H9 (cell line): ENCODE results near the gene LAMA3. TPM values are rescaled to one million over a fixed set of nuclear protein-coding genes. Genes with fewer than 3 reads are reported as not detected.

Experiments
- DNase-seq: peaks from one replicate; pipeline ENCODE4 v3.0.0-alpha.2; 2017
- H2AFZ ChIP-seq: one replicate; pipeline ENCODE4 v1.6.1; 2013; ENCODE audit warnings: mild to moderate bottlenecking, low read length, control low read depth, moderate library complexity
- H2AK5ac ChIP-seq: 2 replicates; pipeline ENCODE4 v1.6.1; 2013; ENCODE audit warnings: low read length, control low read depth, mixed read lengths; ENCODE audit not compliant: insufficient read length
- H2BK120ac ChIP-seq: one replicate; pipeline ENCODE4 v1.6.1; 2013; ENCODE audit warnings: low read depth, mild to moderate bottlenecking, low read length, control low read depth, inconsistent platforms; ENCODE audit not compliant: poor library complexity, severe bottlenecking
- H2BK12ac ChIP-seq: 2 replicates; pipeline ENCODE4 v1.6.1; 2013; ENCODE audit warnings: low read length, control low read depth, mixed read lengths, low read depth; ENCODE audit not compliant: insufficient read length
- H2BK15ac ChIP-seq: 2 replicates; pipeline ENCODE4 v1.6.1; 2013; ENCODE audit warnings: low read depth, low read length, control low read depth
- H2BK20ac ChIP-seq: one replicate; pipeline ENCODE4 v1.6.1; 2013; ENCODE audit warnings: low read depth, mild to moderate bottlenecking, low read length, control low read depth, inconsistent platforms; ENCODE audit not compliant: poor library complexity, severe bottlenecking
- H2BK5ac ChIP-seq: 2 replicates; pipeline ENCODE4 v1.6.1; 2013; ENCODE audit warnings: low read length, control low read depth, mixed read lengths; ENCODE audit not compliant: insufficient read length
- H3K14ac ChIP-seq: 2 replicates; pipeline ENCODE4 v1.6.1; 2013; ENCODE audit warnings: low read length, control low read depth; ENCODE audit not compliant: insufficient read depth
- H3K18ac ChIP-seq: 2 replicates; pipeline ENCODE4 v1.6.1; 2013; ENCODE audit warnings: low read depth, mild to moderate bottlenecking, mixed read lengths, low read length, control low read depth; ENCODE audit not compliant: insufficient read length
- H3K23ac ChIP-seq: 2 replicates; pipeline ENCODE4 v1.6.1; 2013; ENCODE audit warnings: low read length, control low read depth, mixed read lengths, low read depth; ENCODE audit not compliant: insufficient read length
- H3K23me2 ChIP-seq: 2 replicates; pipeline ENCODE4 v1.6.1; 2013; ENCODE audit warnings: low read depth, mild to moderate bottlenecking, mixed read lengths, low read length, control low read depth; ENCODE audit not compliant: insufficient read length, poor library complexity, severe bottlenecking
- H3K27ac ChIP-seq: 2 replicates; pipeline ENCODE4 v1.5.1; 2013; ENCODE audit warnings: low read length, control low read depth, mixed read lengths, low read depth; ENCODE audit not compliant: insufficient read length
- H3K27me3 ChIP-seq: 2 replicates; pipeline ENCODE4 v1.6.1; 2013; ENCODE audit warnings: low read length, control low read depth, inconsistent platforms; ENCODE audit not compliant: insufficient read depth
- H3K4ac ChIP-seq: 2 replicates; pipeline ENCODE4 v1.6.1; 2013; ENCODE audit warnings: low read depth, mild to moderate bottlenecking, control low read depth, inconsistent platforms, low read length, moderate library complexity
- H3K4me1 ChIP-seq: 2 replicates; pipeline ENCODE4 v1.6.1; 2013; ENCODE audit warnings: low read length, control low read depth, inconsistent platforms; ENCODE audit not compliant: insufficient read depth
- H3K4me2 ChIP-seq: 2 replicates; pipeline ENCODE4 v1.6.1; 2013; ENCODE audit warnings: low read length, control low read depth, mixed read lengths; ENCODE audit not compliant: insufficient read length, insufficient read depth
- H3K56ac ChIP-seq: 2 replicates; pipeline ENCODE4 v1.6.1; 2013; ENCODE audit warnings: low read depth, mild to moderate bottlenecking, mixed read lengths, low read length, control low read depth; ENCODE audit not compliant: insufficient read length
- H3K79me1 ChIP-seq: 2 replicates; pipeline ENCODE4 v1.6.1; 2013; ENCODE audit warnings: low read depth, mild to moderate bottlenecking, moderate library complexity, low read length, control low read depth, inconsistent platforms; ENCODE audit not compliant: insufficient read depth, poor library complexity, severe bottlenecking
- H3K79me2 ChIP-seq: 2 replicates; pipeline ENCODE4 v1.6.1; 2013; ENCODE audit warnings: low read length, control low read depth, inconsistent platforms; ENCODE audit not compliant: insufficient read depth
- H3K9ac ChIP-seq: 2 replicates; pipeline ENCODE4 v1.6.1; 2013; ENCODE audit warnings: low read length, control low read depth, mixed read lengths; ENCODE audit not compliant: insufficient read length; ENCODE audit errors: extremely low read depth
- H3K9me3 ChIP-seq: one replicate; pipeline ENCODE4 v1.6.1; 2013; ENCODE audit warnings: low read depth, low read length, inconsistent platforms; ENCODE audit not compliant: control insufficient read depth
- H3T11ph ChIP-seq: one replicate; pipeline ENCODE4 v1.6.1; 2013; ENCODE audit warnings: mild to moderate bottlenecking, low read length, control low read depth, inconsistent platforms
- H4K20me1 ChIP-seq: one replicate; pipeline ENCODE4 v1.6.1; 2013; ENCODE audit not compliant: control insufficient read depth, insufficient read length, insufficient read depth
- H4K5ac ChIP-seq: 2 replicates; pipeline ENCODE4 v1.6.1; 2013; ENCODE audit warnings: low read depth, mild to moderate bottlenecking, mixed read lengths, low read length, control low read depth; ENCODE audit not compliant: insufficient read length
- H4K8ac ChIP-seq: replicated peaks from 2 replicates; pipeline ENCODE4 v1.6.1; 2013; ENCODE audit warnings: low read length, control low read depth, mixed read lengths, low read depth; ENCODE audit not compliant: insufficient read length
- H4K91ac ChIP-seq: 2 replicates; pipeline ENCODE4 v1.6.1; 2013; ENCODE audit warnings: low read depth, mild to moderate bottlenecking, moderate library complexity, mixed read lengths, low read length, control low read depth; ENCODE audit not compliant: insufficient read length
- H3K27ac Mint-ChIP-seq, 3 experiments: 2 replicates in 2 of 3; 3 replicates in 1 of 3; pipeline ENCODE4 v1.8.0; 2020 to 2021; ENCODE audit warnings: mixed read lengths in 3 of 3, mild to moderate bottlenecking in 1 of 3, moderate library complexity in 1 of 3
- H3K27me3 Mint-ChIP-seq: 2 replicates; pipeline ENCODE4 v1.8.0; 2021; ENCODE audit warnings: low read depth, mild to moderate bottlenecking, moderate library complexity, mixed read lengths
- H3K36me3 Mint-ChIP-seq, 3 experiments: 2 replicates in 2 of 3; 3 replicates in 1 of 3; pipeline ENCODE4 v1.8.0; 2020 to 2021; ENCODE audit warnings: low read depth in 3 of 3, mixed read lengths in 3 of 3; ENCODE audit not compliant: insufficient read depth in 1 of 3
- H3K4me1 Mint-ChIP-seq, 2 experiments: 2 replicates each; pipeline ENCODE4 v1.8.0; 2020; ENCODE audit warnings: mixed read lengths in 2 of 2
- H3K4me3 Mint-ChIP-seq, 2 experiments: 2 replicates in 1 of 2; 3 replicates in 1 of 2; pipeline ENCODE4 v1.8.0; 2020 to 2021; ENCODE audit warnings: mild to moderate bottlenecking in 2 of 2, mixed read lengths in 2 of 2, moderate library complexity in 1 of 2
- H3K9me3 Mint-ChIP-seq, 2 experiments: 2 replicates in 1 of 2; 3 replicates in 1 of 2; pipeline ENCODE4 v1.8.0; 2020; ENCODE audit warnings: mild to moderate bottlenecking in 2 of 2, mixed read lengths in 2 of 2, moderate library complexity in 1 of 2
- CTCF ChIP-seq: fragments of 200-600 bp; sonication (generic); conservative IDR thresholded peaks from 3 replicates; pipeline ENCODE4 v1.8.0; 2021; ENCODE audit warnings: antibody characterized with exemption, mild to moderate bottlenecking
- WGBS: extraction: QIAGEN DNeasy Blood & Tissue Kit; methylation state at CpG from one replicate; pipeline ENCODE4 v1.1.7; 2013; ENCODE audit warnings: missing lambda C conversion rate, low lambda C conversion rate, mixed read lengths; ENCODE audit not compliant: insufficient read length; ENCODE audit errors: extremely low coverage; 5-methylcytosine and 5-hydroxymethylcytosine counted together
- total RNA-seq: library from RNA; stranded (reverse); gene quantifications from 2 replicates; pipeline ENCODE4 v1.2.1, GENCODE V29; 2021

The LAMA3 gene
- total RNA-seq, 1 experiment from 2014 or later: 0.33 TPM

GRCh38 chr18:23933407-23933806 lies 244.2 kb downstream of the LAMA3 start:
- Histone ChIP-seq H2BK20ac (no peak overlapping the region), H2BK12ac (no peak overlapping the region), H3K9me3 (no peaks in the 10 kb centered on the region), H2BK5ac (no peak overlapping the region), H3K27ac (no peak overlapping the region), H3K4me2 (no peak overlapping the region), H3K14ac (no peak overlapping the region), H2BK120ac (no peak overlapping the region), H3K4ac (no peak overlapping the region), H3K79me2 (no peaks in the 10 kb centered on the region), H4K91ac (no peak overlapping the region), H4K8ac (no peak overlapping the region), H2AK5ac (no peak overlapping the region), H2AFZ (no peak overlapping the region), H3K23ac (no peak overlapping the region), H3K56ac (no peak overlapping the region), H3K27me3 (no peaks in the 10 kb centered on the region), H3K18ac (no peak overlapping the region), H2BK15ac (no peak overlapping the region), H4K5ac (no peak overlapping the region), H3K4me1 (no peaks in the 10 kb centered on the region), H3K79me1 (no peaks in the 10 kb centered on the region), H3K23me2 (no peaks in the 10 kb centered on the region), H4K20me1 (no peaks in the 10 kb centered on the region), H3K9ac (no peak overlapping the region), H3T11ph (no peak overlapping the region)
- Mint-ChIP-seq H3K4me1 (no peaks in the 10 kb centered on the region), H3K36me3 (no peaks in the 10 kb centered on the region), H3K27me3 (no peaks in the 10 kb centered on the region), H3K4me3 (no peak overlapping the region), H3K9me3 (no peaks in the 10 kb centered on the region), H3K27ac (no peak overlapping the region)
- no peak for DNase-seq
- no peak for TF ChIP-seq CTCF
- no CpG with 5 or more reads among the region's 1 CpG for WGBS
